Loucy (cell line): Measurements from ENCODE around the gene SLC38A1.

Experiments
- EZH2phosphoT487 ChIP-seq: fragments of 200-600 bp; IDR thresholded peaks from 2 replicates; pipeline ENCODE4 v1.6.1; 2018; ENCODE audit warnings: antibody characterized with exemption, mild to moderate bottlenecking, moderate library complexity, borderline replicate concordance
- TF ChIP-seq, protein P1 (sequence below): fragments of 200-600 bp; sonication (generic); conservative IDR thresholded peaks from 2 replicates; pipeline ENCODE4 v1.5.1; 2014; ENCODE audit warnings: mild to moderate bottlenecking, antibody characterized with exemption, low read length

DNA sequence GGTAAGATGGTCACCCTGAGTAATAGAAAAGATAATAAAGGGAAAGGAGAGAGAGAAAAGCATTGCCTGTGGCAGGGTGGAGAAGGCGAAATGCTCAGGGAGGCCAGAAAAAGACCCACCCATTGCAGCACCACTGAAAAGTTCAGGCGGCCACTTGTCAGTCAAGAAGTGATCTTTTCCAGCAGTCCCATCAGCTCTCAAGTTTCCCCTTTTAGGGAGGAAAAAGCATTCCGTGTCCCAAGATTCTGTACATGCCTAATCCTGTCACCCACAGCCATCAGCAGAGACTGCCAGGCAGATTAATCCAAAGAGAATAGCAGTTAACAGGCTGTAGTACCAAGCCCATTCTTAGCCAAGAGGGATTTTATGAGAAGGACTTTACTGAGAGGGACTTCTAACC, 11.9 kb downstream of the SLC38A1 start:
- TF ChIP-seq, protein P1, sequence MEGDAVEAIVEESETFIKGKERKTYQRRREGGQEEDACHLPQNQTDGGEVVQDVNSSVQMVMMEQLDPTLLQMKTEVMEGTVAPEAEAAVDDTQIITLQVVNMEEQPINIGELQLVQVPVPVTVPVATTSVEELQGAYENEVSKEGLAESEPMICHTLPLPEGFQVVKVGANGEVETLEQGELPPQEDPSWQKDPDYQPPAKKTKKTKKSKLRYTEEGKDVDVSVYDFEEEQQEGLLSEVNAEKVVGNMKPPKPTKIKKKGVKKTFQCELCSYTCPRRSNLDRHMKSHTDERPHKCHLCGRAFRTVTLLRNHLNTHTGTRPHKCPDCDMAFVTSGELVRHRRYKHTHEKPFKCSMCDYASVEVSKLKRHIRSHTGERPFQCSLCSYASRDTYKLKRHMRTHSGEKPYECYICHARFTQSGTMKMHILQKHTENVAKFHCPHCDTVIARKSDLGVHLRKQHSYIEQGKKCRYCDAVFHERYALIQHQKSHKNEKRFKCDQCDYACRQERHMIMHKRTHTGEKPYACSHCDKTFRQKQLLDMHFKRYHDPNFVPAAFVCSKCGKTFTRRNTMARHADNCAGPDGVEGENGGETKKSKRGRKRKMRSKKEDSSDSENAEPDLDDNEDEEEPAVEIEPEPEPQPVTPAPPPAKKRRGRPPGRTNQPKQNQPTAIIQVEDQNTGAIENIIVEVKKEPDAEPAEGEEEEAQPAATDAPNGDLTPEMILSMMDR, result no peak
- TF ChIP-seq EZH2phosphoT487, result no peak
